Sigmoid colon (tissue), 4 donors: ENCODE data around the gene PRKAR2A.

ENCODE experiments used
- POLR2A ChIP-seq, 2 donors: fragments of 450-650 bp; IDR thresholded peaks; one replicate each; pipeline ENCODE4 v1.6.1; 2016; ENCODE audit warnings: antibody characterized with exemption in 2 of 2, mild to moderate bottlenecking in 2 of 2, moderate library complexity in 2 of 2
- POLR2AphosphoS5 ChIP-seq, 4 donors: sonication (generic); formaldehyde crosslinking; IDR thresholded peaks; one replicate each; pipeline ENCODE4 v1.6.1; 2017; ENCODE audit warnings: antibody characterized with exemption in 4 of 4
- TF ChIP-seq, protein P1 (sequence below), 4 experiments: fragments of 450-650 bp in 3 of 4; fragments of 200-600 bp in 1 of 4; IDR thresholded peaks; one replicate each; pipeline ENCODE4 v1.5.1; 2016 to 2019; ENCODE audit warnings: antibody characterized with exemption in 4 of 4, mild to moderate bottlenecking in 3 of 4, moderate library complexity in 2 of 4

DNA sequence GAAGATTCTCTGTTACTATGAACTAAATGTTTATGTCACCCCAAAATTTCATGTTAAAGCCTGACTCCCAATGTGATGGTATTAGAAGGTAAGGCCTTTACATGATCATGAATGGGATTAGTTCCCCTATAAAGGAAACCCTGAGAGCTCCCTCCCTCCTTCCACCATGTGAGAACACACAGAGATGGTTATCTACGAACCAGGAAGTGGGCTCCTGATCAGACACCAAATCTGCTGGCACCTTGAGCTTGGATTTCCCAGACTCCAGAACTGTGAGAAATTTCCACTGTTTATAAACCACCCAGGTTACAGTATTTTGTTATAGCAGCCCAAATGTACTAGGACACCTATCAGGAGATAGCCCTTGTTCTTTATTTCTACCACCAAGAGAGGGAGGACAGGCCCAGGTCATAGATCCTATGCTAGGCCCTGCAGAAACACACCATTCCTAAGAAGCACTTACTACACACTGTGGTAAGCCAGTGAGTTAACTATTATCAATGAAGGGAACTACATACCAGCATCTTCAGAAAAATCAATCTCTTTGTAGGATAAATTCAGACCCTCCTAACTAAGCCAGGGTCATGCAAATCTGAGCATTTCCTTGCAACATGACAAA, 59.0 kb downstream of the PRKAR2A start:
- TF ChIP-seq POLR2AphosphoS5 (IDR thresholded peaks at IDR 0.05) (no peak), POLR2A (IDR thresholded peaks at IDR 0.05) (no peak)
- TF ChIP-seq, protein P1, sequence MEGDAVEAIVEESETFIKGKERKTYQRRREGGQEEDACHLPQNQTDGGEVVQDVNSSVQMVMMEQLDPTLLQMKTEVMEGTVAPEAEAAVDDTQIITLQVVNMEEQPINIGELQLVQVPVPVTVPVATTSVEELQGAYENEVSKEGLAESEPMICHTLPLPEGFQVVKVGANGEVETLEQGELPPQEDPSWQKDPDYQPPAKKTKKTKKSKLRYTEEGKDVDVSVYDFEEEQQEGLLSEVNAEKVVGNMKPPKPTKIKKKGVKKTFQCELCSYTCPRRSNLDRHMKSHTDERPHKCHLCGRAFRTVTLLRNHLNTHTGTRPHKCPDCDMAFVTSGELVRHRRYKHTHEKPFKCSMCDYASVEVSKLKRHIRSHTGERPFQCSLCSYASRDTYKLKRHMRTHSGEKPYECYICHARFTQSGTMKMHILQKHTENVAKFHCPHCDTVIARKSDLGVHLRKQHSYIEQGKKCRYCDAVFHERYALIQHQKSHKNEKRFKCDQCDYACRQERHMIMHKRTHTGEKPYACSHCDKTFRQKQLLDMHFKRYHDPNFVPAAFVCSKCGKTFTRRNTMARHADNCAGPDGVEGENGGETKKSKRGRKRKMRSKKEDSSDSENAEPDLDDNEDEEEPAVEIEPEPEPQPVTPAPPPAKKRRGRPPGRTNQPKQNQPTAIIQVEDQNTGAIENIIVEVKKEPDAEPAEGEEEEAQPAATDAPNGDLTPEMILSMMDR (IDR thresholded peaks at IDR 0.05): no peak
